Stimulated activated memory B cell treated with anti-CD40 and anti-IgM and Interleukin-4, amounts not matched to agents 10 μg/mL and 1 μg/mL and 100 μg/mL, for 72 hours (primary cell): Measurements from ENCODE around the gene CMTM4.

Experiments
- ATAC-seq: fragments of 150-1000 bp; cut with Tn5 transposase; 2 replicates; pipeline ENCODE4 v1.10.0; 2021
- H3K27ac Mint-ChIP-seq: one replicate; pipeline ENCODE4 v1.8.0; 2022; ENCODE audit warnings: mild to moderate bottlenecking, mixed read lengths
- H3K27me3 Mint-ChIP-seq: one replicate; pipeline ENCODE4 v1.8.0; 2022; ENCODE audit warnings: mixed read lengths
- H3K36me3 Mint-ChIP-seq: one replicate; pipeline ENCODE4 v1.8.0; 2022; ENCODE audit warnings: mixed read lengths
- H3K4me1 Mint-ChIP-seq: one replicate; pipeline ENCODE4 v1.8.0; 2022; ENCODE audit warnings: mixed read lengths
- H3K4me3 Mint-ChIP-seq: one replicate; pipeline ENCODE4 v1.8.0; 2022; ENCODE audit warnings: mild to moderate bottlenecking, moderate library complexity, mixed read lengths
- H3K9me3 Mint-ChIP-seq: one replicate; pipeline ENCODE4 v1.8.0; 2022; ENCODE audit warnings: mixed read lengths

The CMTM4 gene

DNA sequence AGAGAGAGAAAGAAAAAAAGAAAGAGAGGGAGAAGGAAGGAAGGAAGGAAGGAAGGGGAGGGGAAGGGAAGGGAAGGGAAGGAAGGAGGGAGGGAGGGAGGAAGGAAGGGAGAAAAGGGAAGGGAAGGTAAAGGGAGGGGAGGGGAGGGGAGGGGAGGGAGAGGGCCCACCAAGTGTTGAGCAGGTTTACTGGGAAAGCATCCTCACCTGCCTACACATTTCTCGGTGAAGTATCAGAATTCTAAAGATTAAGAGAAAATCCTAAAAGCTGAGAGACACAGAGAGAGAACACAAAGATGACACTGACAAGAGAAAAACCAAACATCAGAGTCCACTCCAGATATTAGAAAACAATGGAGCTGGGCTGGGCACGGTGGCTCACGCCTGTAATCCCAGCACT is 104.3 kb downstream of the CMTM4 start:
- Mint-ChIP-seq H3K27ac (no peak overlapping the region), H3K4me3 (no peak overlapping the region), H3K9me3 (peaks cover 2% of the 10 kb centered on the region), H3K27me3 (peaks cover 28% of the 10 kb centered on the region), H3K4me1 (peaks cover 36% of the 10 kb centered on the region), H3K36me3 (no peaks in the 10 kb centered on the region)
- no peak for ATAC-seq

DNA sequence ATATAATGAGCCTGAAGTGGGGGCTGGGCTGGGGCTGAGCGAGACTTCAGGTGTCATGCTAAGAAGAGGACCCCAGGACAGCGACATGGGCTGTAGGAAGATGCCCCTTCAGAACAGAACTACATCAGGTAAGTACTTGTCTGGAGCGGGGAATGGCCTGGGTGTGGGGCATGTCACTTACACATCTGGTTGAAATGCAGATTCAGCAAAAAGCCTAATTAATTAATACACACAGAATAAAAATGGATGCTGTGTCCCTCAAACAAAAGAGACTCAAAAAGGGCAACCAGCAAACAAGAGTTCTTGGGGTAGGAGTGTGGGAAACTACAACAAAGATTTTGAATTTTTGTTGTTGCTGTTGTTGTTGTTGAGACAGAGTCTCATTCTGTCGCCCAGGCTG is 105.5 kb downstream of the CMTM4 start:
- no peak for ATAC-seq
- H3K27ac Mint-ChIP-seq = no peak overlapping the region
- no peaks in the 10 kb centered on the region for H3K36me3 Mint-ChIP-seq
- no peak overlapping the region for H3K4me3 Mint-ChIP-seq
- H3K4me1 Mint-ChIP-seq = peaks cover 36% of the 10 kb centered on the region
- H3K9me3 Mint-ChIP-seq = peaks cover 2% of the 10 kb centered on the region
- peaks cover 28% of the 10 kb centered on the region for H3K27me3 Mint-ChIP-seq

DNA sequence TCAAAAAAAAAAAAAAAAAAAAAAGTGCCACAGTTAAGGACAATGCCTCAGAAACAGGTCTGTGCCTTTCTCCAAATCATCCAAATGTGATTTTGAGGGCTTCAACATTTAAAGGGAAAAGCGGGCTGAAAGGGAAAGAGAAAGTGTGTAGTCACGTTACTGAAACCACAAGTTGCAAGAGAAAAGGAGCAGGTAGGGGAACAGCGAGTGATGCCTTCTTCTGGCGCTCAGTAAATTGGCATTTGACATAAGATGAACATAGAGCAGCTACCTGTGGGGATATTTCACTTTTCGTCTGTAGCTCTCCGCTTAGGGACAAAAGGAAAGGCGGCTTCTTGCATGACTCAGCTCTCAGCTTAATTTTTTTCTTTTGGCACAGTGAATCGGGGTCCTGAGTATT is 106.2 kb downstream of the CMTM4 start:
- Mint-ChIP-seq H3K27ac (peak overlapping the region; percentile 70), H3K36me3 (no peaks in the 10 kb centered on the region), H3K4me1 (peaks cover 40% of the 10 kb centered on the region), H3K4me3 (peak overlapping the region; percentile 75), H3K9me3 (peaks cover 2% of the 10 kb centered on the region), H3K27me3 (peaks cover 28% of the 10 kb centered on the region)
- ATAC-seq = no peak

DNA sequence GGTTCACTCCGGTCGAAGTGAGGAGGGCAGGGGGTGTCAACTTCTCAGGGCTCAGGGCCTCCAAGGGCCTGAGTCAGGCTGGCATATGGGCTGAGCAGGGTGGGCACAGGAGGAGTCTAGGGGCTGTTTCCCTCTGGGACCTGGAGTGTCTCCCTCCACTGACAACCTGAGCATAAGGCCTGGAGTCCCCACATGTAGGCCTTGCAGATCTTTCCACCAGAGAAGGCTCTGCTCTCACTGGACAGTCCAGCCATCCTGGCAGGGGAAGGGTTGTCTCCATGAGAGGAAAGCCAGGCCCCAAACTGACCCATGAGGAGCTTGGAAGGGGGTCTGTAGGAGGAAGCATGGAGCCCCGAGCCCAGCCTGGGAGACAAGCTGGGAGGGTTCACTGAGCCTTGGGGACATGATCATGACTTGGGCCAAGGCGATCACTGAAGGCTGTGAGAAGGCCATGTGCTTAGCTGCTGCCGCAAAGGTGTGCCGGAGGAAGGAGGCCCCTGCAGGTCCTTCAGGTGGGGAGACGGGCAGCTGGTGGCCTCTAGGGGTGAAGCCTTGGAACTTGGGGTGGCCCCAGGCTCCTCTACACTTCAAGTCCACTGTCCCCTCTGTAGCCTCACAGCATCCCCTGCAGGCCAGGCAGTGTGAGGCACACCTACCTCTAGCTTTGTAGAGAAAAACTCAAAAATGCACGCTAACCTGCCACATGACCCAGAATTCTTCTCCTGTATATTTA is 107.4 kb downstream of the CMTM4 start:
- peak; percentile 82 for ATAC-seq
- H3K9me3 Mint-ChIP-seq = peaks cover 2% of the 10 kb centered on the region
- no peak overlapping the region for H3K27ac Mint-ChIP-seq
- no peaks in the 10 kb centered on the region for H3K36me3 Mint-ChIP-seq
- H3K4me1 Mint-ChIP-seq = peaks cover 30% of the 10 kb centered on the region
- peaks cover 21% of the 10 kb centered on the region for H3K27me3 Mint-ChIP-seq
- H3K4me3 Mint-ChIP-seq = peak overlapping the region; percentile 50

DNA sequence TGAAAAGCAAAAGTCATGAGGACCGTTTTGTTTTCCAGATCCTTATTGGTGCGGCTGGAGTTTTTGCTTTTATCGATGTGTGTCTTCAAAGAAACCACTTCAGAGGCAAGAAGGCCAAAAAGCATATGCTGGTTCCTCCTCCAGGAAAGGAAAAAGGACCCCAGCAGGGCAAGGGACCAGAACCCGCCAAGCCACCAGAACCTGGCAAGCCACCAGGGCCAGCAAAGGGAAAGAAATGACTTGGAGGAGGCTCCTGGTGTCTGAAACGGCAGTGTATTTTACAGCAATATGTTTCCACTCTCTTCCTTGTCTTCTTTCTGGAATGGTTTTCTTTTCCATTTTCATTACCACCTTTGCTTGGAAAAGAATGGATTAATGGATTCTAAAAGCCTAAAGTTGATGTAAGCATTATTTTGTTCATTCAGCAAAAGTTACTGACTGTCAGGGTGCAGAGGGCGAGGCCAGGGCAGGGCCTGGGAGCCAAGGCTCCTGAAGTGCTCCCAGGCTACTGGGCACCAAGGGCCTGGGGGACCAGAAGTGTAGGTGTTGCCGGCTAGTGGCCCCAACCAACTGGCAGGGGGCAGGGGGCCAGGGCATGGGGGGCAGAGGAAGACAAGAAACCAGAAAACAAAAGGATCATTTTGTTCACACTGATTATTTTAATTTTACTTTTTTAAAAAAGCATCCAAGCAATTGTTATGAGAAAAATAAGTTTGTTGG is 108.5 kb downstream of the CMTM4 start:
- H3K27me3 Mint-ChIP-seq = peaks cover 21% of the 10 kb centered on the region
- H3K27ac Mint-ChIP-seq = no peak overlapping the region
- no peaks in the 10 kb centered on the region for H3K36me3 Mint-ChIP-seq
- no peaks in the 10 kb centered on the region for H3K9me3 Mint-ChIP-seq
- H3K4me1 Mint-ChIP-seq = peaks cover 30% of the 10 kb centered on the region
- ATAC-seq = peak; percentile 42
- H3K4me3 Mint-ChIP-seq = no peak overlapping the region

DNA sequence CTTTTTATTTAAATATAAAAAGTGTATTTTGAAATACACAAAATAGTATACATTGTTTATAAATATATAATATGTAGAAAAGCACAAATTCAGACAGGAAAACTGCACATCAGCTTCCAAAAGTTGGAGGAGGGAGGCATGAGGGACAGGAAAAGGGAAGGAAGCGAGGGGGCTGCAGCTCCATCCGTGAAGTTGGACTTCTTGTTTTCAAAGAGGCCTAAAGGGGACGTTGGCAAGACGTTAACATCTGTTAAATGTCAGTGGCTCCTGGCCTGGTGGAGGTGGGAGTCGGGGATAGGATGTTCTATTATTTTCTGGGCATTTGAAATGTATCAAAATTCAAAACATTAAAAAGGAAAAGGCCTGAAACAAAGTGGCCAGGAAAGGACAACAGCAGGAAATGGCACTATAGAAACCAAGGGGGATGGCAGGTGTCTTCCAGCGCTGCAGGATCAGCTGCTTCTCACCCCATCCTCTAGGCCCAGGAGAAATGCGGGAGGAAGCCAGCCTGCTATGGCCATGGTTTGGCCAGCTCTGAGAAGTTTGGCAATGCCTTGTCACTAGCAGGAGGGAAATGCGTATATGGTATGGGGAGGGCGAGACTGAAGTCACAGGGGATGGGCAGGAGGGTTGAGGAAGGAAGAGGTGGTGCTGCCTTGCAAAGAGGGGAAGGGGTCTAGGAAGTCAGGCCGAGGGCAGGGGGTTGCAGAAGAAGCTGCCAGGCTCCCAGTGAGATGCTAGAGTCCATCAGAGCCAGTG is 110.9 kb downstream of the CMTM4 start:
- Mint-ChIP-seq H3K27ac (no peak overlapping the region), H3K4me1 (peaks cover 27% of the 10 kb centered on the region), H3K9me3 (peaks cover 3% of the 10 kb centered on the region), H3K4me3 (no peak overlapping the region), H3K36me3 (peaks cover 6% of the 10 kb centered on the region), H3K27me3 (peaks cover 5% of the 10 kb centered on the region)
- ATAC-seq = no peak

DNA sequence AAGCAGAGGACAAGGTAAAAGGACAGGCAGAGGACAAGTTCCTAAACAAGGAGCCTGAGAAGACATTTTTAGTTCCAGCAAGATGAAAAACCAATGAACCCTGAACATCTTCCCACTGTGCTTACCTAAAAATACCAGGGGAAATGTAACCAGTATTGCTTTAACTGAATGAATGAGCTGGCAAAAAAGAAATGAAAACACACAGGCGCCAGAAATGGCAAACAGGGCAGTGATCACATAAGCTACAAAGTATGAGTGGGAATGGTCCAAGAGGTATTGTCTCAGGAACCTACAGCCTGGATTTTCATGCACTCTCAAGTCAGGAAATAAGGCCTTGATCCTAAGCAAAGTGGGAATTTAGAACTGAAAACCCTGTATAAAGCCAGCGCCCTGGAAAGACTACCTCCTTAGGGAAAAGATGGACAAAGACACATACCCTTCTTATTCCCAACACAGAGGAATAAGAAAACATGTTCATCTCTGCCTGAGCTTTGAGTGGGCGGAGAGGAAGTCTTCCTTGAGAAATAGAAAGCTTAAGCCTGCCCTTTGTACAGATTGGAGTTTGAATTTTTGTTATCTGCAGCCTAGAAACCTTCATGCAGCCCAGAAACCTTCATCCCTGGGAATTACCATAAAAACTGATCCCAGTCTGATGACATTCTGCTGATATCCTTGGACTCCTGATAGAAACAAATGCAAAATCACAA is 115.1 kb downstream of the CMTM4 start:
- H3K27ac Mint-ChIP-seq = no peak overlapping the region

DNA sequence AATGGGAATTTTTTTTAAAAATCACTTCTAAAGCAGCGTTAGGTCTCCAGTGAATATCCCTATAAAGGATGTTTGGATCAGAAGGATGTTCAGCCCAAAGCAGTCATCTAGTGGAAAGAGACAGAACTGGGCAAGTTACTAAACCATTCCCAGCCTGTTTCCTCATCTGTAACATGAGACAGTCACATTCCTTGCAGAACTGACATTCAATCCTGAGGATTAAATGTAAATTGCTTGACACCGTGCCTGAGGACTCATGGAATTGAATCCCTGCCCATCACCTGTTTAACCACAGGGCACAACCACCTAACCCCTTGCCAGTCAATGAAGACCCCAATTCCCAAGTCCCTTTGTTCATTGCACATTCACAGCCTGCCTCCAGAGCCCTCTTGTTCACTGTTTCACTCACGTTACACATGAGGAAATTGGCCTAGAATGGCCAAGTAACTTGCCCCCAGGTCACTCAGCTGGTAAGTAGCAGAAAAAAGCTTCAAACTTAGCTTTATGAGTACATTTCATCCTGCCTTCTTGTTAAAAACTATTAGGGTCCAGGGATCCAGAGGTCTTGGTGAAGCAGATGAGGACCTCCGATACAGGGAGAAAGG is 115.8 kb downstream of the CMTM4 start:
- Mint-ChIP-seq H3K9me3 (peaks cover 3% of the 10 kb centered on the region), H3K4me1 (peaks cover 11% of the 10 kb centered on the region), H3K4me3 (no peak overlapping the region), H3K27me3 (peaks cover 35% of the 10 kb centered on the region), H3K36me3 (peaks cover 6% of the 10 kb centered on the region), H3K27ac (no peak overlapping the region)
- ATAC-seq = no peak

More for the DNA sequence above, 115.1 kb downstream of the CMTM4 start:
- Mint-ChIP-seq H3K4me1 (peaks cover 15% of the 10 kb centered on the region), H3K36me3 (peaks cover 6% of the 10 kb centered on the region), H3K9me3 (peaks cover 3% of the 10 kb centered on the region), H3K27me3 (peaks cover 35% of the 10 kb centered on the region), H3K4me3 (no peak overlapping the region)
- no peak for ATAC-seq

DNA sequence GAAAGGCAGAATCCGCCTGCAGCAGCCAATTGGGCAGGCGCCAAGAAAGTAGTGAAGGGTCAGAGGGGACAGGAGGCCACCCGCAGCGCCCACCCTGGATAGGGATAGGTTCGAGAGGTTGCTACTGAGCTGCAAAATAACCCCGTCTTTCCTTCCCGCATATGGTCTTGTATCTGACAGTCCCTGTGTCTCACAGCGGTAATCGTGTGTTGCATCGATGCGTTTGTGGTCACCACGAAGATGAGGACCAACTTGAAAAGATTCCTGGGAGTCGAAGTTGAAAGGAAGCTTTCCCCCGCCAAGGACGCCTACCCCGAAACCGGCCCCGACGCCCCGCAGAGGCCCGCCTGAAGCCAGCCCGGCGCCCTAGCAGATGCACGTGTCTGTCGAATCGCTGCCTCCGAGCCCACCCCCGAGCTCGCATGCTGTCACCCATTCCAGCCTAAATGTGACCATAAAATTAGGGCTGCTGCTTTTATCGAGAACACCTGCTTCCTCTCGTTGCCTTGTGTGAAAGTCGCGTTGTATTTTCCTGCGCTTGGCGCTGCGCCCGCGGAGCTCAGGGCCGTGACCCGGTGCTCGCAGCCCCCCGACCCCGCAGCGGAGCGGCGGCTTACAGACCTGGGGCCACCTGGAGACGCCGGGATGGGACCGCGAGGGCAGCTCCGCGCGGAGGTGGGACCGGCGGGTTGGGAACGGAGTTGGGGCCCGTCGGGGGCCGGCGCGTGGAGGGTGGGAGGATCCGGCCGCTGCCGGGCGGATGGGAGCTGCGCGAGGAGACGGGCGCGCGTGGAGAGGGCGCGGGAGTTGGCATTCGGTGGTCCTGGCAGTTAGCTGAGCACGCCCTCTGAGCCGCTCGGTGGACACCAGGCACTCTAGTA is 117.7 kb downstream of the CMTM4 start, which contains the start of gene CMTM2:
Gene CMTM2, plus strand, starts transcription at position 813 of the 881 bp plus-strand sequence. CDS start 145 bp downstream, outside the sequence.
- ATAC-seq = peak; percentile 20
- Mint-ChIP-seq H3K4me3 (peak within 1 kb of the TSS; percentile 43), H3K4me1 (peaks cover 8% of the 10 kb centered on the region)

DNA sequence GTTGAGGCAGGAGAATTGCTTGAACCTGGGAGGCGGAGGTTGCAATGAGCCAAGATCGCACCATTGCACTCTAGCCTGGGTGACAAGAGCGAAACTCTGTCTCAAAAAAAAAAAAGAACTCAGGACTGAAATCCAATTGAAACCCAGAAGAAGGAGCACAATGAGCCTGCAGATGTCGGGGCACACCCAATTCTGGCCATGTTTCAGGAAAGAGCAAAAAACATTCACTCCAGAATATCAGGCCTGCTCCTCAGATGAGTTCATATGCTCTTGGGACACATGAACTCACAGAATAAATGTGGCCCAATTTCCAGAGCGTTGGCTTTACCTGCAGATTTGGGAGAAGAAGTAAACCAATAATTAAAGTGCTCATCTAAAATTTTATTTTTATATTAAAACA is 120.2 kb downstream of the CMTM4 start:
- no peak overlapping the region for H3K4me3 Mint-ChIP-seq
- peaks cover 15% of the 10 kb centered on the region for H3K4me1 Mint-ChIP-seq
- H3K27ac Mint-ChIP-seq = no peak overlapping the region
- no peak for ATAC-seq
- no peaks in the 10 kb centered on the region for H3K36me3 Mint-ChIP-seq
- no peaks in the 10 kb centered on the region for H3K9me3 Mint-ChIP-seq
- peaks cover 35% of the 10 kb centered on the region for H3K27me3 Mint-ChIP-seq

More for the DNA sequence above, 117.7 kb downstream of the CMTM4 start, which contains the start of gene CMTM2:
- H3K9me3 Mint-ChIP-seq = peaks cover 3% of the 10 kb centered on the region
- peaks cover 35% of the 10 kb centered on the region for H3K27me3 Mint-ChIP-seq
- no peak within 1 kb of the TSS for H3K27ac Mint-ChIP-seq
- H3K36me3 Mint-ChIP-seq = peaks cover 6% of the 10 kb centered on the region

DNA sequence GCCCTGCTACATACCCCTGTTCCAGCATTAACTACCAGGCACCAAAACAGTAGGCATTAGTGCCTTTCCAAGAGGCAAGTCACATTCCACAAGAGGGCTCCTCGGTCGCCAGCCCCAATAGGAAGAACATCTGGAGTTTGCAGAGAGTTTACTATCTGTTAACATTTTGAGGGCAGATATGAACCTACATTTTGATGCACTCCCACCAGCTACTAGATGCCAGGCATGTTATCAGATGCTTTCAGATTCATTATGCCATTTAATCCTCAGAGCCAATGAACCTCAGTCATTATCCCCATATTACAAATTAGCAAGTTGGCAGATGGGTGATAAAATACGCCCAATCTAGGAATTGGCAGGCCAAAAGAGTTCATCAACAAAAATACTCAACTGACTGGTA is 121.5 kb downstream of the CMTM4 start:
- Mint-ChIP-seq H3K27me3 (peaks cover 32% of the 10 kb centered on the region), H3K4me3 (no peak overlapping the region), H3K4me1 (peaks cover 15% of the 10 kb centered on the region), H3K27ac (no peak overlapping the region), H3K9me3 (no peaks in the 10 kb centered on the region), H3K36me3 (no peaks in the 10 kb centered on the region)
- ATAC-seq = no peak

DNA sequence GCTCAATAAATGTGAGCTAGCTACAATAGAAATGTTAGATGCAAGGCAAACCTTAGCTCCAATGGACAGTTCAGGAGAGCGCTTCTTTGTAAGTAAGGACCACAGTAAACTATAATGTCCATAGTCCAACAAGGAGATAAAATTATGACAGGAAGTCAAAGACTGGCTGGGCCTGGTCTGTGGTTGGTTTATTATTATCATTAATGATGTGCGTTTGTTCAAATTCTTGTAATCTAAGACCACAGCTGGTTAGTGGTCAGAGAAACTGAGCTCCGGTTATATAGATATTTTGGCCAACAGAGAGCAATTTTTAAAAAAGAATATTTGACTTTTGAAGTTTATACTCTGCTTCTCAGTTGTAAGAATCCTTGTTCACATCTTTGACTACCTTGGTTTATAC is 122.0 kb downstream of the CMTM4 start:
- no peak for ATAC-seq
- H3K36me3 Mint-ChIP-seq = no peaks in the 10 kb centered on the region
- H3K27me3 Mint-ChIP-seq = peaks cover 27% of the 10 kb centered on the region
- no peak overlapping the region for H3K4me3 Mint-ChIP-seq
- no peaks in the 10 kb centered on the region for H3K9me3 Mint-ChIP-seq
- H3K4me1 Mint-ChIP-seq = peaks cover 15% of the 10 kb centered on the region
- no peak overlapping the region for H3K27ac Mint-ChIP-seq

DNA sequence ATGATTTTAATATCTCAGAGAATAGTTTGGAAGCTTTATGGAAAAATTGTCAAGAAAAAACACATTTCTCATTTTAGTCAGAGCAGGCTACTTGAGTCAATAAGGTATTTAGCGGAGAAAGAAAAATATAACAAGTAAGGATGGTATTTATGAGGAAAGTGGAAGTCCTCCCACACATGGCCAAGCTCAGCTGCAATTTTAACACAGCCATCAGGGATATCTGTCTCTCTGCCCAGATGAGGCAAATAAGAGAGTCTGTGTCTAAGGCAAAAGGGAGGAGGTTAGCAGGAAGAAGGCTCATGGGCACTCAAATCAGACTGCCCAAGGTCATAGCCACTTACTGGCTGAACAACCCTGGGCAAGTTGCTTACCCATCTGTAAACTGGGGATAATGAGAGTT is 122.5 kb downstream of the CMTM4 start:
- Mint-ChIP-seq H3K9me3 (no peaks in the 10 kb centered on the region), H3K4me1 (peaks cover 15% of the 10 kb centered on the region), H3K36me3 (no peaks in the 10 kb centered on the region), H3K4me3 (no peak overlapping the region), H3K27ac (no peak overlapping the region), H3K27me3 (peaks cover 22% of the 10 kb centered on the region)
- ATAC-seq = no peak

DNA sequence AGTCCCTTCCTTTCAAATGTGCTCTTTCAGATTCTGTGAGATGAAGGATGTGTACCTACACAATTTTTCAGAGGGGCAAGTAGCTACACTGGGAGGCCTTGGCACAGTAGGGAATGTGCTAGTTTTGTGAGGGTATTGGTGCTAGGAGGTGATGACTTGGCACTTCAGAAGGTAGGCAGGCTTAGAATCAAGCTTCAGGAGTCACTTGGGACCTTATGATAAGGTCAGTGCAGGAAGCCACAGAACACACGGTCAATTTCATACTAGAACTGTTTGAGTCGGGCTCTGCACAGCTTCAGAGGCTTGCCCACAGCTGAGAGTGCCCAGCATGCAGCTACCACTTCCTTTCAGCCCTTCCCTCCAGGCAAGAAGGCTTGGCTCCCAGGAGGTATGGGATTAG is 124.2 kb downstream of the CMTM4 start:
- no peaks in the 10 kb centered on the region for H3K9me3 Mint-ChIP-seq
- H3K4me3 Mint-ChIP-seq = no peak overlapping the region
- no peak for ATAC-seq
- no peak overlapping the region for H3K27ac Mint-ChIP-seq
- peaks cover 7% of the 10 kb centered on the region for H3K4me1 Mint-ChIP-seq
- H3K36me3 Mint-ChIP-seq = peaks cover 4% of the 10 kb centered on the region
- H3K27me3 Mint-ChIP-seq = peaks cover 5% of the 10 kb centered on the region
